Kidney capillary endothelial cell (primary cell): ENCODE data around the gene IL1R2.

ENCODE experiments used
- DNase-seq: peaks from one replicate; pipeline ENCODE4 v3.0.0-alpha.2; 2018; ENCODE audit warnings: low spot score

The IL1R2 gene

GRCh38 chr2:101974663-101975062 lies 17.1 kb upstream of the IL1R2 start:
- DNase-seq: no peak

- DNase-seq: no peak
Observed at GRCh38 chr2:101975171-101975870, 16.4 kb upstream of the IL1R2 start.

GRCh38 chr2:101976891-101977290 lies 14.9 kb upstream of the IL1R2 start:
- DNase-seq: no peak

GRCh38 chr2:101980368-101980767 lies 11.4 kb upstream of the IL1R2 start:
- no peak for DNase-seq

- no peak for DNase-seq
Observed at GRCh38 chr2:101981066-101981465, 10.7 kb upstream of the IL1R2 start.

- no peak for DNase-seq
Observed at GRCh38 chr2:101981504-101981903, 10.3 kb upstream of the IL1R2 start.

GRCh38 chr2:101982495-101983029 lies 9.2 kb upstream of the IL1R2 start:
- no peak for DNase-seq

- no peak for DNase-seq
Observed at GRCh38 chr2:101983486-101983885, 8.3 kb upstream of the IL1R2 start.

GRCh38 chr2:101983928-101984327 lies 7.8 kb upstream of the IL1R2 start:
- peak; percentile 4 for DNase-seq

- DNase-seq: no peak
Observed at GRCh38 chr2:101984656-101985055, 7.1 kb upstream of the IL1R2 start.

GRCh38 chr2:101985101-101985792 lies 6.5 kb upstream of the IL1R2 start:
- no peak for DNase-seq

GRCh38 chr2:101985793-101986164 lies 6.0 kb upstream of the IL1R2 start:
- DNase-seq: no peak

GRCh38 chr2:101986376-101986775 lies 5.4 kb upstream of the IL1R2 start:
- DNase-seq: no peak

- no peak for DNase-seq
Observed at GRCh38 chr2:101986804-101987740, 4.7 kb upstream of the IL1R2 start.

- DNase-seq: no peak
Observed at GRCh38 chr2:101987832-101988231, 3.9 kb upstream of the IL1R2 start.

- no peak for DNase-seq
Observed at GRCh38 chr2:101988541-101988940, 3.2 kb upstream of the IL1R2 start.

- no peak for DNase-seq
Observed at GRCh38 chr2:101989740-101990460, 1.9 kb upstream of the IL1R2 start.

GRCh38 chr2:101993772-101994171 lies 2.0 kb downstream of the IL1R2 start:
- DNase-seq: no peak

- no peak for DNase-seq
Observed at GRCh38 chr2:101995019-101995418, 3.3 kb downstream of the IL1R2 start.

GRCh38 chr2:101995804-101996203 lies 4.0 kb downstream of the IL1R2 start:
- no peak for DNase-seq

GRCh38 chr2:101998556-101998895 lies 6.8 kb downstream of the IL1R2 start:
- DNase-seq: no peak
